Measurements from ENCODE around the gene MED7. TPM values are rescaled to one million over a fixed set of nuclear protein-coding genes. Genes with fewer than 3 reads are reported as not detected.
A peak's percentile ranks its signal among the peaks of the same experiment; 100 is the strongest.
"Not testable (repeated sequence)": the region's sequence is repeated elsewhere in the genome, so short reads cannot be mapped to it uniquely, and the experiment has no call there.

MED7 gene, protein sequence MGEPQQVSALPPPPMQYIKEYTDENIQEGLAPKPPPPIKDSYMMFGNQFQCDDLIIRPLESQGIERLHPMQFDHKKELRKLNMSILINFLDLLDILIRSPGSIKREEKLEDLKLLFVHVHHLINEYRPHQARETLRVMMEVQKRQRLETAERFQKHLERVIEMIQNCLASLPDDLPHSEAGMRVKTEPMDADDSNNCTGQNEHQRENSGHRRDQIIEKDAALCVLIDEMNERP
- polyA plus RNA-seq (ENCODE audit: insufficient read length), result 24.3 TPM
- long read RNA-seq, donor 1, transcript MED7-201 (2 exons, 2,402 nt), result major isoform, 6 of 27 reads
- long read RNA-seq, donor 1, partial matches to known transcripts, result 20 of 27 reads
- long read RNA-seq, donor 1, other reads (novel, unspliced or antisense), result 0 of 27 reads
- long read RNA-seq, donor 2, transcript MED7-201 (2 exons, 2,402 nt), result major isoform, 13 of 14 reads
- long read RNA-seq, donor 2, partial matches to known transcripts, result 0 of 14 reads
- long read RNA-seq, donor 2, other reads (novel, unspliced or antisense), result 0 of 14 reads
- long read RNA-seq, donor 3, transcript MED7-201 (2 exons, 2,402 nt), result major isoform, 17 of 18 reads
- long read RNA-seq, donor 3, partial matches to known transcripts, result 0 of 18 reads
- long read RNA-seq, donor 3, other reads (novel, unspliced or antisense), result 0 of 18 reads
- long read RNA-seq, donor 4, partial matches to known transcripts, result 0 of 1 reads
- long read RNA-seq, donor 4, other reads (novel, unspliced or antisense), result 0 of 1 reads
- long read RNA-seq, donor 5, transcript MED7-201 (2 exons, 2,402 nt), result major isoform, 31 of 32 reads
- long read RNA-seq, donor 5, partial matches to known transcripts, result 0 of 32 reads
- long read RNA-seq, donor 5, other reads (novel, unspliced or antisense), result 0 of 32 reads
- long read RNA-seq, donor 6, transcript MED7-201 (2 exons, 2,402 nt), result major isoform, 12 of 13 reads
- long read RNA-seq, donor 6, partial matches to known transcripts, result 0 of 13 reads
- long read RNA-seq, donor 6, other reads (novel, unspliced or antisense), result 0 of 13 reads
- long read RNA-seq, donor 7, transcript MED7-201 (2 exons, 2,402 nt), result major isoform, 24 of 26 reads
- long read RNA-seq, donor 7, partial matches to known transcripts, result 0 of 26 reads
- long read RNA-seq, donor 7, other reads (novel, unspliced or antisense), result 0 of 26 reads
- long read RNA-seq, donor 8, partial matches to known transcripts, result 0 of 5 reads
- long read RNA-seq, donor 8, other reads (novel, unspliced or antisense), result 0 of 5 reads

DNA sequence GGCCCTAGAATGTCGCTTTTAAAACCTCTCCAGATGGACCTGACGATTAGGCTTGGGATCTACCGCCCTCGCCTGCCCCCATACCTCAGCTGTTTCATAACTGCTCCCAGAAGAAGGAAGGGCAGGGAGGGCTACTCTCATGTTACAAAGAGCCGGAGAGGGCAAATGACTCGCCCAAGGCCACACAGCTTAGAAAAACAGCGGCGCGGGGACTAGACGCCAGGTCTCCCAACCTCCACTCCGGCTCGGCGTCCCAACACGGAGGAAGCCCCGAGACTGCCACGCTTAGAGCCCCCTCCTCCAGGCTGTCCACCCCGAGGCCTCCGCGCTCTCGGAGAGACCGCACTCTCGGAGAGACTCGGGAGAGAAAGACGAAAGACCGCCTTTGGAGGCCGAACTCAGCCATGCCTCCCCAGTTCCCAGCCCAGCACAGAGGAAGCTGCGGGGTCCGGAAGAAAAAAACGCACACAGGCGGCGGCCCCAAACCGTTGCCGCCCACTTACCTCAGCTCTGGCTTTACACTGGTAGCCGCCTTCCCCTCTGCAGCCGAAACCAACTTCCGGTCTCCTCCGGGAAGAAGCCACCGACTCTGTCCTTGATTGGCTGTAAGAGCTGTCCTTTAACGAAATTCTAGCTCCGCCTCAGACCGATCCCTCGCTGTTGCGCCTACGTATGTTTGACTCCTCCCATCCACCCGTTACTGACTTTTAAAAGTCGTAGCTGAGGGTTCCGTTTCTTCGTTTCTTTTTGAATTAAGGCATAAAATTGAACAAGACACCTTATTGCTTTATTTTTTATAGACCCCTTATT lies at the start of gene MED7:
TSS of gene MED7 (minus strand) at position 549 of the 810 bp plus-strand sequence. CDS start 3,434 bp downstream, outside the sequence.
- peak; percentile 99 for DNase-seq

DNA sequence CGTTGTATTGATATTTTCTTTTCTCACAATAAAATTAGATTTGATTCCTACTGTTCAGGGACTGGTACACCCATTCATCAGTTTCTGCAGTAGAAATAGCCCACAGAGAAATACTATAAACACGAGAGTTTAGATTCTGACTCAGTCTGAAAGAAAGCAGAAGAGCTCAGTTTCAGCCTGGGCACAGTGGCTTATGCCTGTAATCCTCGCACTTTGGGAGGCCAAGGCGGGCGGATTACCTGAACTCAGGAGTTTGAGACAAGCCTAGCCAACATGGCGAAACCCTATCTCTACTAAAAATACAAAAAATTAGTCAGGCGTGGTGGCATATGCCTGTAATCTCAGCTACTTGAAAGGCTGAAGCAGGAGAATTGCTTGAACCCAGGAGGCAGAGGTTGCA lies 46.6 kb upstream of the MED7 start:
- no peak for DNase-seq

DNA sequence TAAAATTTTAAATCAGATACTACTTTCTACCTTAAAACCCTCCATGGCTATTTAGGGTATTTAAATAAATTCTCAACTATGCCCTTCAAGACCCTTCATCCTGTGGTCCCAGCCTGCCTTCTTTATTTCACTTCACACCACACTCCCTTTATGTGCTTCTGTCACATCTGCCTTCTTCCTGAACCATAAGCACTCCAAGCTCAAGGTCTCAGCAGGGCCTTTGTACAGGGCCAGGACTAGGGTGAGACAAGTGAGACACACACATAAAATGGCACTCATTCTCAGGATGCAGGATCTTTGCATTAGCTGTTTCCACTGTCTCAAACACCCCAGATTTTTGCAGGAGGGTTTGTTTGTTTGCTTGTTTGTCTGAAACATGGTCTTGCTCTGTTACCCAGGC lies 45.6 kb upstream of the MED7 start:
- no peak for DNase-seq

DNA sequence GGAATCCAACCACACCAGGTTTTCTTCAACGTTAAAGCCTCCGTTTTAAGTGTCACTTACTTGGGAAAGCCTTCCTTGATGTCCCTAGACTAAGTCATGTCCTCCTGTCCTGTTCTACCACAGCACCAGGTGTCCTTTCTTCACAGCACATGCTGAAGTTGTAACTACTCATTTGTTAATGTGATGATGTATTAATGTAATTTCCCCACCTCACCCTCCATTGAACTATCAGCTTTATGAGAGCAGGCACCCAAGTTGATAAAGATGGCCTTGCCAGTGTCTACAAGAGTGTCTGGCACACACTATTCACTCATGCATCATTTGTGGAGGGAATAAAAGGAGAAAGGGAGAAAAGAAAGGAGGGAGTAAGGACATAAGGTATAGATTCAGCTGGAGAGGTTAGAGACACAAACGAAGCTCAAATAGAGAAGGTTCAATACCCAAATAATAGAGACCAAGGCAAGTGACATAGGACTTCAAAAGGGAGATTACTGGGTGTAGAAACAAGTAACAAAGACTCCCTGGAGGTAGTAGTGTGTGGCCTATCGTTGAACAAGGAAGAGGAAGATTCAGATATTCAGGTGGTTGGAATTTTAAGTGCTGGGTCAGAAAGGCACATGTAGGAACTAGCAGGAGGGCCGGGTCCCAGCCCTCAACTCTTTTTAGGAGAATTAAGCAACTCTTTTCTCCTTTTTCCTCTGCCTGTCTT lies 44.5 kb upstream of the MED7 start:
- DNase-seq, result no peak

DNA sequence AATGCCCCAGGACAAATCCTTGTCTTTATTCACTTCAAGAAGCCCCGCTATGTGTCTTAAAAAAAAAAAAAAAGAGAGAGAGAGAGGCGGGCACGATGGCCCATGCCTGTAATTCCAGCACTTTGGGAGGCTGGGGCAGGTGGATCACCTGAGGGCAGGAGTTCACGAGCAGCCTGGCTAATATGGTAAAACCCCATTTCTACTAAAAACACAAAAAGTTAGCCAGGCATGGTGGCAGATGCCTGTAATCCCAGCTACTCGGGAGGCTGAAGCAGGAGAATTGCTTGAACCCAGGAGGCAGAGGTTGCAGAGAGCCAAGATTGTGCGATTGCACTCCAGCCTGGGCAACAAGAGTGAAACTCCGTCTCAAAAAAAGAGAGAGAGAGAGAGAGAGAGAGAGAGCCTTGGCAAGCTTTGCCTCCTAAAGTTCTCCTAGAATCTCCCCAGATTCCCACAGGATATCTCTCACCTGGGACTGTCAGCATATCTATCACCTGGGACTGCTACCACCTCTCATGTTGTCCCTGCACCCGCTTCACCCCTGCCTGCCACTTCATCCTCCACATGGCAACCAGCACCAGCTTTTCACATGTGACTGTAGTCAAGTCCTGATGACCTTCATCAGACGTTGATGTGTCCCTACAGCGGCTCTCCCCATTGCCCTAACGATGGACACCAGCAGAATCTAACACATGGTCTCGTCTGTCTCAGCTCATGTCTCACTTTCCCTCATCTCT lies 43.8 kb upstream of the MED7 start:
- no peak for DNase-seq

DNA sequence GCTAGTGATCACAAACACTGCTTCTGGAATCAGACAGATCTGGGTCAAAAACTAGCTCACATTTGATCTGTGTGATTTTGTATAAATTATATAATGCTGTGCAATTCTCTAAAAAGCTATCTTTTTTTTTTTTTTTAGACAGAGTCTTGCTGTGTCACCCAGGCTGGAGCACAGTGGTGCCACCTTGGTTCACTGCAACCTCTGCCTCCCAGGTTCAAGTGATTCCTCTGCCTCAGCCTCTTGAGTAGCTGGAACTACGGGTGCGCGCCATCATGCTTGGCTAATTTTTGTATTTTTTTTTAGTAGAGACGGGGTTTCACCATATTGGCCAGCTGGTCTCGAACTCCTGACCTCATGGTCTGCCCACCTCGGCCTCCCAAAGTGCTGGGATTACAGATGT lies 42.5 kb upstream of the MED7 start:
- not testable (repeated sequence) for DNase-seq

DNA sequence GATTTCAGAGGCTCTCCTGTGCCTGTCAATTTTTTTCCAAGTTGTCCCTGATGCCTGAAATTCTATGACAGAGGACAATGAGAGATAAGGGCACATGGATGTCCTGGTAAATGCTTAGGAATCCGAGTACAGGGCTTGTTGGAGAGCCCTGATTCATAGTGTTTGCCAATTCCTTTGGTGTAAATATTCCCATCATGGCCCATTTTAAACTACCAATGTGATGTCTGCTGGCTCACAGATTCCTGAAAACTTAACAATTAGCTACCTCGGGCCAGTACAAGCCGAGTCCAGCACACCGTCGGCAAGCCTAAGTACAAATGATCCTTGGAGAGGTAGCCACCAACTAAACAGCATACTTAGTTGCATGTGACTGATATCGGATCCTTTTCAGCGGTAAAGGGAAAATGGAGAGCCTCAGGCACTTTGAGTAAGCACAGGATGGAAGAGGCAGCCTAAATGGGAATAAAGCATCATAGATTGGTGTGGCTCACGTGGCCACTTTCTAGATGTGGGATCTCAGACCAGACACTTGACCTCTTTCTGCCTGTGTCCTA lies 41.5 kb upstream of the MED7 start:
- no peak for DNase-seq

DNA sequence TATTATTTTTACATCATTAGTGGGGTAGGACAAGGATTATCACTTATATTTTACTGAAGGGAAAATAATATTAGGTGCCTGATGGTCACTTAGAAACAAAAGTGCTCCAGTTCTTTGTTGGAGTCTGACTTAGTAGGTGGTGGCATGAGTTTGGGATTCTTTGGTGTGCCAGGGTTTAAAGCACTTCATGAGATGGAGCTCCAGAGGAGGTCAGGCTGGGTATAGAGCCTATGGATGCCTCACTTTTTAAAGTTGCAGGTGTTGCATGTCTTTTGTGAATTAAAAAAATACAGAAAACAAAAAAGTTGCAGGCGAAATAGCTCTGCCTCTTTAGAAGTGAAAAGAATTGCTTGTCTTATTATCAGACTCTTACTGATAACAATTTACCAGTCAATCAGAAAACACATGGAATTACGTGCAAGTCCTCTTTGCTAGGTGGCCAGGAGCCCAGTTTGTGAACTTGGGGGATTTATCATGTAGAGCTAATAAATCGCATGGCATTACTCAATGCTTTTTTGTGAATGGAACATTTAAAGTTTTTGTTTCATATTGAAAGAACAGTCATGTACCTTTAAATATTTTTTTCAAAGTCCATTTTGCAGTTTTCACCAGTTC lies 39.6 kb upstream of the MED7 start:
- no peak for DNase-seq

DNA sequence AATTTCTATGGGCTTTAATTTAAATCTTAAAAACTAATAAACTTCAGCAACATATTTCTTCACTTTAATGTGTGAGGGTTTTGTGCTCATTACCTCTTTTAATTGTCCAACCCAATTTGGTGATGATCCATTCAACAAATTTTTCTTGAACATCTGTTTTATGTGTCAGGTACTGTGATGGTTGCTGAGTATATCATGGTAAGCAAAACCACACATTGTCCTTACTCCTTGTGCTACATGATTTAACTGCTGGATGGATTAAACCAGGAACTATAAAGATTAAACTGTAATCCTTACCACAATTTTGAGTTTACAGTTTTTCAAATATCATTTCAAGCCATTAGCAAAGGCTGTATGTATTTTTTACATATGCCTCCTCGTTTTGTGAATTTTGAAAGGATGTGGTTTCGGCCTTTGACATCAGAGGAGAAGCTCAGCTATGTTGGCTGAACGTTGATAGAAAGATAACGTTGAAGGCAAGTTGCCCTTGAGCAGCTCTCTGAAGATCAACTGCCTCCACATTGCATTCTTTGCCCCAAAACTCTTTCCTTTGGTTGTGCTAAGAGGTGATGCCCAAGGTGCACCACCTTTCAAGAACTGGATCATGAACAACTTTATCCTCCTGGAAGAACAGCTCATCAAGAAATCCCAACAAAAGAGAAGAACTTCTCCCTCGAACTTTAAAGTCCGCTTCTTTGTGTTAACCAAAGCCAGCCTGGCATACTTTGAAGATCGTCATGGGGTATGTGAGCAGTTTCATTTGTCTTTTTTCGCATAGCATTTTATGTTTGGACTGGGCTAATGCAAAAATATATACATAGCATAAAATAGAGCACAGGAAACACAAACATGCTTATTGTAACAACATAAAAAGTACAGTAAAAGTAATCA lies 38.0 kb upstream of the MED7 start, which contains the start of gene ITK:
TSS of gene ITK (plus strand) at position 467 of the 891 bp plus-strand sequence. CDS start at position 605, 138 bp downstream.
- DNase-seq, result no peak

DNA sequence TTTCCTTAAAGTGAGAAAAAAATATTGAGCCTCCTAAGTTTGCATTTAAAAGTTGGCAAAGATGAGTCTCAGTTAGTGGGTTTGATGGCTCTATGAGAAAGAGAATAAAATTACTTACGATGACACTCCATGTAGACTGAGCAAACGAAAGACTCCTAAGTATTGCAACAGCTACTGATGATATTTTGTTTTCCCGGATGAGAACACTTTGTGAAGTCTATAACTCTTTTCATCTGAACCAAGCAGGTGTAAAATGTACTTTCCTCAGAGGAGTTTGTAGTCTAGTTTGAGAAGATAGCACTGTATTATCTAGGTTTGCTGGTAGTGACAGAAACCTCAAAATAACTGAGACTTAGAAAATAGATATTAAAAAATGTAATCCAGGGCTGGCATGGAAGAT lies 36.3 kb upstream of the MED7 start:
- DNase-seq, result no peak

DNA sequence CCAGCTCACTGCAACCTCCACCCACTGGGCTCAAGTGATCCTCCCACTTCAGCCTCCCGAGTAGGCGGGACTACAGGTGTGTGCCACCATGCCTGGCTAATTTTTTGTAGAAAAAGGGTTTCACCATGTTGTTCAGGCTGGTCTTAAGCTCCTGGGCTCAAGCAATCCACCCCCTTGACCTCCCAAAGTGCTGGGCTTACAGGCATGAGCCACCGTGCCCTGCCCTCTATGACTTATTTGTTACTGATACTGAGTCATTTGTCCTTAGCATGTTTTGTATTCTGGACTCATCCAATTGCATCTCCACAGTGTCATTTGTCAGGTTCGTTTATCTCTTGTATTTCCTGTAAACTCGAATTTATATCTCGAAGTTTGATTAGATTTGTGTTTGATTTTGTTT lies 35.3 kb upstream of the MED7 start:
- no peak for DNase-seq

DNA sequence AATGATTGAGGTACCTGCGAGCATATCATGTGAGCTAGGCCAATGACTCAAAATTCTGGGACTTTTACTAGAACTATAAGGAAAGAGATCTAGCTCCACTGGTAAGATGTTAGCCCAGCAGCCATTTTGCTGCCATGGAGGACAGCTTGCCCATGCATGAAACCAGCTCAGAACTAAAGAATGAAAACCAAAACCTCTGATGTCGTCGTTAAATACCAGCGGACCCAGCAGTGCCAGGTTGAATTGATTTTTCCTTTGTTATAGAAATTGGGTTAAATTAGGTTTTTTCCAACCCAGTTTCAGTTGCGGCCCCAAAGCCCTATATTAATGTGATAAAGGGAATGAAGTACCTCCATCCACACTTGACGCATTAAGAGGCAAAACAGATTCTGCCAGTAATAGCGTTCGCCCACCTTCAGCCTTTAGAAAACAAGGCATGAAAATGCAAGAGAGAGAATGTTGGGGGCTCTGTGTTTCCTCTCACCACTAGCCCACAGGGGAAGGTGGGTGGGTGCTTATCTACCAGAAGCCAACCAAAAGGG lies 32.5 kb upstream of the MED7 start:
- no peak for DNase-seq

DNA sequence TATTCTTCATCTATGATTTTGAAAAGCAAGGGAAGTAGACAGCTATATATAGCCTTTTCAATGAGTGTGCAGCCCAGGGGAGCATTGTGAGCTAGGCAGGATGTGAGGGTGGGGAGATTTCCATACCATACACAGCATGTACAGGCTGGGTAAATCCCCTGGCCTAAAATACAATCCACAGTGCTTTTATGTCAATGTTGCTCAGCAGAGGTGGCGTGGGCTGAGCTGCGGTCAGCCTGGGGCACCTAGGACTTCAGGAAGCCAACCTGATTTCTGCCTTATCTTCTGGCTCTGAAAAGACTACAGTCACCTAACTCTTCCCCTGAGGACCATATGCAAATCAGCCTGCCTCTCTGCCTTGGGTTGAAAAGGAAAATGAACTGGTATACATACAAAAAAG lies 29.7 kb upstream of the MED7 start:
- no peak for DNase-seq

DNA sequence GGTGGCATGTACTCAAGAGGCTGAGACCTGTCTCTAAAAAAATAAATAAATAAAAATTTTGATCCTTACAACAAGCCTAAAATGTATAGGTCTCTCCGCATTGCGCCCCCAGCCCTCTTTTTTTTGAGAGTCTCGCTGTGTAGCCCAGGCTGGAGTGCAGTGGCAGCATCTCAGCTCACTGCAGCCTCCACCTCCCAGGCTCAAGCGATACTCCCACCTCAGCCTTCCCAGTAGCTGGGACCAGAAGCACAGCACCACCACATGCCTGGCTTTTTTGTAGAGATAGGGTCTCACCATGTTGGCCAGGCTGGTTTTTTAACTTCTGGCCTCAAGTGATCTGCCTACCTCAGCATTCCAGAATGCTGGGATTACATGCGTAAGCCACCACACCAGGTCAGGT lies 25.6 kb upstream of the MED7 start:
- no peak for DNase-seq

DNA sequence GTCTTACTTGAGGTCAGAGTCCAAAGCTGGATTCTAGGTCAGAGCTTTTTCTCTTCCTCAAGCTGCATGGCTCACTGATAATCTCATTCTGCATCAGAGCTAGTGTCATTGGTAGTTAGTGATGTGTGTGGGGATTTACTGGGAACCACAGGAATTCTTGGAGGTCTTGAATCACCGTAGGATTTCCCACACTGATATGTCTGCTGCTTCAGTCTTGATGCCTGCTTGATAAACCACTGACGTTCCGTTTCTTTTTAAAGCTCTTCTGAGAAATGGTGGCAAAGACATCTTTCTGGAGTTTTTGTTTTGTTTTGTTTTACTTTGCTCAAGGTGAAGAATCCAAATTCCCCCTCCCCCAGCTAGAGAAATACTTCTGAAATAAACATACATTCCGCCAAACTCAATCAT lies 24.6 kb upstream of the MED7 start:
- no peak for DNase-seq

DNA sequence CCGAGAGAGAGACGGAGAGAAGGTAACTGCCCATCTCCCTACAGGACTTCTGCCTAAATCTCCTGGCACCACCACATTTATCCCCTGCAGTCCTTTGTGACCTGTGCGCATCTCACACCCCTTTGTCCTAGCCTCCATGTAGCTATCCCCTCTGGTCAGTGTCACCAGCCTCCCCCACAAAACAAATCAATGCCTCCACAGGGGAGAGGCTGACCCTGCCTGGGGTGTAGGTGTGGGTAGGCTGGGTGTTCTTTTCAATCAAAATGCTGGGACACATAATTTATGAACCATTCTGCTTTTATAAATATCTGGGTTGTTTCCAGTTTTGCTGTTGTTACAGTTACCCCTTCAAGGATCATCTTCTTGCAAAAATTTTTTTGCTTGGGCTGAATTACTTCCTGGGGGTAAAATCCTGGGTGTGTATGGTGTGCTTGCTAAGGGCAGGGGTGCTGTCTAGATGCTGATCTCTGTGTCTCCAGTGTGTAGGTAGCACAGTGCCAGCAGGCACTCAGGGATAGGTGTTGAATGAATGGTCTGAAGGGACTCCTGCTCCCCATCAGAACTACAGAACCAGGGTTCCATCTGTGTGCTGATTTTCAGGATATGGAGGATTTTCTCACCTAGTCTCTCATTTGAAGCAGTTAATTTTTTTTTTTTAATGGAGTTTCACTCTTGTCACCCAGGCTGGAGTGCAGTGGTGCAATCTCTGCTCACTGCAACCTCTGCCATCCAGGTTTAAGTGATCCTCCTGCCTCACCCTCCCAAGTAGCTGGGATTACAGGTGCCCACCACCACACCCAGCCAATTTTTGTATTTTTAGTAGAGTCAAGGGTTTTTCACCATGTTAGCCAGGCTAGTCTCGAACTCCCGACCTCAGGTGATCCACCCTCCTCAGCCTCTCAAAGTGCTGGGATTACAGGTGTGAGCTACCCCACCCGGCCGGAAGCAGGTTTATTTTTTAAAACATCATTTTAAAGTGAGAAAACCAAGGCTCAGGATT lies 23.8 kb upstream of the MED7 start, which contains the start of gene GARIN3:
TSS of gene GARIN3 (minus strand) at position 51 of the 1,000 bp plus-strand sequence. CDS start 96 bp downstream, outside the sequence.
- DNase-seq, result no peak
